Right atrium auricular region (tissue), 2 donors: ENCODE measurements around the gene PNISR. TPM values are rescaled to one million over a fixed set of nuclear protein-coding genes. Genes with fewer than 3 reads are reported as not detected.

Experiments used
- DNase-seq: peaks from one replicate; pipeline ENCODE4 v3.0.0-alpha.2; 2019; ENCODE audit warnings: low spot score
- H3K27ac ChIP-seq, 2 donors: fragments of 200-600 bp; sonication (generic); 1 replicate in 1 of 2; 2 replicates in 1 of 2; pipeline ENCODE4 v1.5.1; 2016 to 2019
- H3K27me3 ChIP-seq, 2 donors: fragments of 200-600 bp; sonication (generic); one replicate each; pipeline versions ENCODE4 v1.5.1 to v1.6.0; 2017 to 2019
- H3K36me3 ChIP-seq: fragments of 200-600 bp; sonication (generic); one replicate; pipeline ENCODE4 v1.5.1; 2016
- H3K4me1 ChIP-seq, 2 donors: fragments of 200-600 bp; sonication (generic); one replicate each; pipeline versions ENCODE4 v1.5.1 to v1.6.0; 2017 to 2019
- H3K4me3 ChIP-seq, 2 donors: fragments of 200-600 bp; sonication (generic); 1 replicate in 1 of 2; 2 replicates in 1 of 2; pipeline ENCODE4 v1.5.1; 2017 to 2019; ENCODE audit warnings: mild to moderate bottlenecking in 1 of 2, moderate library complexity in 1 of 2
- H3K9me3 ChIP-seq, 2 donors: fragments of 200-600 bp; sonication (generic); one replicate each; pipeline ENCODE4 v1.5.1; 2019
- total RNA-seq, 2 donors: library from RNA; depleted of rRNA; stranded (reverse); fragments of >200 nt; gene quantifications; one replicate each; pipeline ENCODE4 v1.1.0, GENCODE V29; 2016
- TF ChIP-seq, protein P1 (sequence below), 2 donors: fragments of 200-600 bp; sonication (generic); IDR thresholded peaks; one replicate each; pipeline ENCODE4 v1.5.1; 2019; ENCODE audit warnings: antibody characterized with exemption in 2 of 2

The PNISR gene
- total RNA-seq, 2 donors from 2014 or later: 25.0 to 47.8 TPM

DNA sequence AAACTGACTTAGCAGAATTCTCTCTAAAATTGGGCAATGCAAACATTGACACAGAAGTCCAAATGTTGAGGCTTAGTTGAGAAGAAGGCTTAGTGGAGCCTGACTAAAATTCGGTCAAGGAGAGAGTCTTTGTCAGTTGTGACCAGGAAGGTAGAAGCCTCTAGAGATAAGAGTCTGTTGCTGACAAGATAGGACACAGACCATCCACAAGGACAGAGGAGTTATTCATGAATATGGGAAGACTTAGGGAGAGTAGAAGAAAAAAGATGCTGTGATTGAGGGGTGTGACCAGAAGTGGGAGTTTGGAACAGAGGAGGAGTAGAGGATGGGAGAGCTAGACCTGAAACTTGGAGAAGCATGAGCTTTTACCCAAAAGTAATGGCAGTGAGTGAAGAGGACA, 68.5 kb downstream of the PNISR start:
- DNase-seq: no peak
- Histone ChIP-seq H3K4me1 (no peaks in the 10 kb centered on the region), H3K9me3 (no peaks in the 10 kb centered on the region), H3K4me3 (no peak overlapping the region), H3K27me3 (no peaks in the 10 kb centered on the region), H3K27ac (no peak overlapping the region), H3K36me3 (no peaks in the 10 kb centered on the region)
- TF ChIP-seq, protein P1, sequence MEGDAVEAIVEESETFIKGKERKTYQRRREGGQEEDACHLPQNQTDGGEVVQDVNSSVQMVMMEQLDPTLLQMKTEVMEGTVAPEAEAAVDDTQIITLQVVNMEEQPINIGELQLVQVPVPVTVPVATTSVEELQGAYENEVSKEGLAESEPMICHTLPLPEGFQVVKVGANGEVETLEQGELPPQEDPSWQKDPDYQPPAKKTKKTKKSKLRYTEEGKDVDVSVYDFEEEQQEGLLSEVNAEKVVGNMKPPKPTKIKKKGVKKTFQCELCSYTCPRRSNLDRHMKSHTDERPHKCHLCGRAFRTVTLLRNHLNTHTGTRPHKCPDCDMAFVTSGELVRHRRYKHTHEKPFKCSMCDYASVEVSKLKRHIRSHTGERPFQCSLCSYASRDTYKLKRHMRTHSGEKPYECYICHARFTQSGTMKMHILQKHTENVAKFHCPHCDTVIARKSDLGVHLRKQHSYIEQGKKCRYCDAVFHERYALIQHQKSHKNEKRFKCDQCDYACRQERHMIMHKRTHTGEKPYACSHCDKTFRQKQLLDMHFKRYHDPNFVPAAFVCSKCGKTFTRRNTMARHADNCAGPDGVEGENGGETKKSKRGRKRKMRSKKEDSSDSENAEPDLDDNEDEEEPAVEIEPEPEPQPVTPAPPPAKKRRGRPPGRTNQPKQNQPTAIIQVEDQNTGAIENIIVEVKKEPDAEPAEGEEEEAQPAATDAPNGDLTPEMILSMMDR (IDR thresholded peaks at IDR 0.05): no peak

- TF ChIP-seq, protein P1 (IDR thresholded peaks at IDR 0.05): no peak
- H3K9me3 ChIP-seq: no peaks in the 10 kb centered on the region
- DNase-seq: no peak
- H3K27ac ChIP-seq: no peak overlapping the region
- H3K4me1 ChIP-seq: peaks cover 0 to 3% of the 10 kb centered on the region in 2 donors
- peaks cover 0 to 2% of the 10 kb centered on the region in 2 donors for H3K27me3 ChIP-seq
- H3K36me3 ChIP-seq: no peaks in the 10 kb centered on the region
- no peak overlapping the region for H3K4me3 ChIP-seq
Measured at GRCh38 chr6:99354983-99355382, 70.1 kb downstream of the PNISR start.

GRCh38 chr6:99353126-99353525, 72.0 kb downstream of the PNISR start:
- peaks cover 0 to 5% of the 10 kb centered on the region in 2 donors for H3K27me3 ChIP-seq
- no peaks in the 10 kb centered on the region for H3K36me3 ChIP-seq
- H3K9me3 ChIP-seq: no peaks in the 10 kb centered on the region
- TF ChIP-seq, protein P1 (IDR thresholded peaks at IDR 0.05): no peak
- peaks cover 0 to 11% of the 10 kb centered on the region in 2 donors for H3K4me1 ChIP-seq
- no peak overlapping the region for H3K4me3 ChIP-seq
- no peak overlapping the region for H3K27ac ChIP-seq
- DNase-seq: no peak

DNA sequence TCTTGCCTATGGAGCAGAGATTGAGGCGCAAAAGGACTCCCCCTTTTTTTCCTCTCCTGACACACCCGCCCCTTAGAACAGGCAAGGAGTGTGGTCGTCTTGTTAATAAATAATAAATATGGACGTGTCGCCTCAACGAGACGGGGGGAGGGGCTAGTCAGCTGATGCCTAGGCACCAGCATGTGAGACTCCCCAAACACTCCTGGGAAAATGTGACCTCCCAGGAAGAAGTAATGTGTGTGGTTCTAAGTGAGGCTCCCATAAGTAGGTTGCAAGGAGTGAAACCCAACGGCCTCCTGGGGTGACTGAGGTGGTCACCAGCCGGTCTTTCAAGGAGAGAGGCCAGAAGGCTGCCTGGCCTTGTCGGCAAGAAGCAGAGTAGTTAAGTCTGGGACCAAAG, 74.5 kb downstream of the PNISR start:
- Histone ChIP-seq H3K27me3 (peaks cover 0 to 5% of the 10 kb centered on the region in 2 donors), H3K9me3 (no peaks in the 10 kb centered on the region), H3K36me3 (no peaks in the 10 kb centered on the region), H3K4me1 (peaks cover 0 to 11% of the 10 kb centered on the region in 2 donors), H3K27ac (no peak overlapping the region), H3K4me3 (no peak overlapping the region)
- TF ChIP-seq, protein P1 (IDR thresholded peaks at IDR 0.05): no peak
- DNase-seq: no peak

DNA sequence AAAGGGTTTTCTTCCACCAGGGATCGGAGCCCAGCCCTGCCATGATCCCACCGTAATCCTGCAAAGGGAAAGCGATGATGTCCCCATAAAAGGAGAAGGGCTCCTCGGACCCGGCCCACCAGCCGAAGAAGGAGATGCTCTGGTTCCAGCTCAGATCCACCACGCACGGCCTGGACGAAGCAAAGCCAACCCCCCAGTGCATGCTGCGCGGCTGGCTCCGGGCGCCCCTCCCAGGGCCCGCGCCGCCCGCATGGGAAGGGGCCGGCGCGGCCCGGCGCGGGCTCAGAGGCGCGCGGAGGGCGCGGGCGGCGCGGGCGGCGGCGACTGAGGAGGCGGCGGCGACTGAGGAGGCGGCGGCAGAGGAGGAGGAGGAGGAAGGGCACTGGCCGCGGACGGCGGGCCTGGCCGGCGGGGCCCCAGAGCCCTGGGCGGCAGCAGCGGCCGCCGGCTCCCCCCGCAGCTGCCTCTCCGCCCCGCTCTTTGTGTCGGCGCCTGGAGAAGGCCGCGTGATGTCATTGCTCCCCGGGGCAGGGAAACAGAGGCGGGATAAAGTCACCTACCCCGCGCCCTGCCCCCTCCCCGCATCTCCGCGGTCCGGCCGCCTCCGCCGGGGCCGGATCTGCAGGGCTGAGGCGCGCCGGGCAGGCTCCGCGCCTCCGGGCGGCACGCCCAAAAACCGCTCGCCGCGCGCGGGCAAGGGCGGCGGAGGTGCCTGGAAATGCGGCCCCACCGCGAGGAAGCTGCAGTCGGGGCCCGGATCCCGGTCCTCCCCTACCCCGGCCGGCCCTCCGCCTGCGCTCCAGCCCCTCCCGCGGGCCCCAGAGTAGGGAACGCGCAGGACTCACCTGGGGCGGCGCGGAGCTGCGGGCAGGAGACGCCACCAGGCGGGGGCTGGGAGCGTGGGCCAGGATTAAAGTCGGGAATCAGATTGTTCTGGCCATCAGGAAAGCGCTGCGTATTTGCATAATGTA, 75.7 kb downstream of the PNISR start, which contains the start of gene FAXC:
FAXC (minus strand) TSS at position 504 of the 971 bp plus-strand sequence; CDS start at position 202, 302 bp downstream.
- Histone ChIP-seq H3K4me1 (peaks cover 0 to 11% of the 10 kb centered on the region in 2 donors), H3K27me3 (peaks cover 0 to 5% of the 10 kb centered on the region in 2 donors), H3K4me3 (peak within 1 kb of the TSS; percentile 48 to 63), H3K36me3 (no peaks in the 10 kb centered on the region), H3K9me3 (no peaks in the 10 kb centered on the region), H3K27ac (no peak within 1 kb of the TSS)
- TF ChIP-seq, protein P1 (IDR thresholded peaks at IDR 0.05): no peak
- DNase-seq: no peak
